Sigmoid colon (tissue), 7 donors: Measurements from ENCODE around the gene TRIM41. TPM values are rescaled to one million over a fixed set of nuclear protein-coding genes. Genes with fewer than 3 reads are reported as not detected.

Experiments used
- DNase-seq: peaks from one replicate; pipeline ENCODE4 v3.0.0-alpha.2; 2019
- H3K27ac ChIP-seq, 4 donors: fragments of 200-600 bp; sonication (generic); one replicate each; pipeline ENCODE4 v1.5.1; 2016 to 2019; ENCODE audit warnings: mild to moderate bottlenecking in 1 of 4
- H3K27me3 ChIP-seq, 3 donors: fragments of 200-600 bp; sonication (generic); one replicate each; pipeline ENCODE4 v1.5.1; 2019; ENCODE audit warnings: mild to moderate bottlenecking in 1 of 3
- H3K36me3 ChIP-seq, 4 donors: fragments of 200-600 bp; sonication (generic); one replicate each; pipeline ENCODE4 v1.5.1; 2016 to 2019
- H3K4me1 ChIP-seq, 4 donors: fragments of 200-600 bp; sonication (generic); one replicate each; pipeline ENCODE4 v1.5.1; 2017 to 2019
- H3K4me3 ChIP-seq, 4 donors: fragments of 200-600 bp; sonication (generic); one replicate each; pipeline ENCODE4 v1.5.1; 2017 to 2019; ENCODE audit warnings: mild to moderate bottlenecking in 2 of 4, moderate library complexity in 1 of 4
- H3K9me3 ChIP-seq, 4 donors: fragments of 200-600 bp in 3 of 4; sonication (generic) in 3 of 4; one replicate each; pipeline versions ENCODE4 v1.5.1 to v1.6.1; 2013 to 2019
- CTCF ChIP-seq, 4 experiments: fragments of 450-650 bp in 3 of 4; fragments of 200-600 bp in 1 of 4; IDR thresholded peaks; one replicate each; pipeline ENCODE4 v1.5.1; 2016 to 2019; ENCODE audit warnings: antibody characterized with exemption in 4 of 4, mild to moderate bottlenecking in 3 of 4, moderate library complexity in 2 of 4
- EP300 ChIP-seq, 4 donors: sonication (generic); formaldehyde crosslinking; IDR thresholded peaks; one replicate each; pipeline ENCODE4 v1.6.1; 2017; ENCODE audit warnings: antibody characterized with exemption in 4 of 4
- POLR2A ChIP-seq, 2 donors: fragments of 450-650 bp; IDR thresholded peaks; one replicate each; pipeline ENCODE4 v1.6.1; 2016; ENCODE audit warnings: antibody characterized with exemption in 2 of 2, mild to moderate bottlenecking in 2 of 2, moderate library complexity in 2 of 2
- POLR2AphosphoS5 ChIP-seq, 4 donors: sonication (generic); formaldehyde crosslinking; IDR thresholded peaks; one replicate each; pipeline ENCODE4 v1.6.1; 2017; ENCODE audit warnings: antibody characterized with exemption in 4 of 4
- WGBS, 2 donors: extraction: QIAGEN DNeasy Blood & Tissue Kit; methylation state at CpG; one replicate each; pipeline ENCODE4 v1.1.7; 2013; 5-methylcytosine and 5-hydroxymethylcytosine counted together
- intact Hi-C: fragments of 100-400 bp; cut with DNase I; formaldehyde crosslinking; loops from one replicate; pipeline ENCODE4 v1.15.1; 2023
- polyA plus RNA-seq, 3 donors: library from polyadenylated mRNA; stranded (reverse); fragments of 200-250 nt; gene quantifications; one replicate each; pipeline ENCODE4 v1.2.3, GENCODE V29; 2013
- total RNA-seq, 4 donors: library from RNA; depleted of rRNA; stranded (reverse); fragments of >200 nt; gene quantifications; one replicate each; pipeline ENCODE4 v1.1.0, GENCODE V29; 2016
- donor health status: healthy with polysubstance abuse.
- donor health status: Bipolar disorder and iron deficiency.
- donor health status: healthy.

Gene TRIM41
- total and polyA plus RNA-seq, 7 donors: 8.2 to 25.3 (median 14.1) TPM

DNA sequence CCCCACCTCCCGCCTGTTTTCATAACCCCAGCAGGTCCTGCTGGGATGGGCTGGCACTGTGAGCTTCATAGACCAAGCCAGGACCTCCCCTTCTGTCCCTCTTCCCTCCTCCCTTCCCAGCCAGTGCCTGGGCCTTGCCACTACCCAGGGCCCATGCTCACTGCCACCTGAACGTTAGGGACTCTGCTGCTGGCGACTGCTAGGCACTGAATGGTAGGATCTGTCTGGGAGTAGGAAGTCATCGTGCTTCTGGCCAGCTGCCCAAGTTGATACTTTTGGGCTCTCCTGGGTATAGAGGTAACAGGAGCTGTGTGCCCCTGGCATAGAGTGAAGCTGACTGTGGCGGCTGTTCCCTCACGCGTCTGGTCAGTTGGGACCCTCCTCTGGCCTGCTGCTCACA is 8.4 kb downstream of the TRIM41 start:
- H3K36me3 ChIP-seq: peaks cover 26 to 76% (median 32%) of the 10 kb centered on the region in 4 donors
- DNase-seq: no peak
- no peaks in the 10 kb centered on the region for H3K27me3 ChIP-seq
- 85 to 87% methylated on average over 7 of the region's 7 CpGs for WGBS, 2 donors
- intact Hi-C loops: no loop called here
- no peaks in the 10 kb centered on the region for H3K4me1 ChIP-seq
- no peak overlapping the region for H3K27ac ChIP-seq
- no peak for TF ChIP-seq POLR2AphosphoS5 (IDR thresholded peaks at IDR 0.05)
- TF ChIP-seq CTCF (IDR thresholded peaks at IDR 0.05): no peak
- TF ChIP-seq EP300 (IDR thresholded peaks at IDR 0.05): no peak
- TF ChIP-seq POLR2A (IDR thresholded peaks at IDR 0.05): no peak
- no peaks in the 10 kb centered on the region for H3K9me3 ChIP-seq
- H3K4me3 ChIP-seq: no peak overlapping the region

- Histone ChIP-seq H3K27ac (no peak overlapping the region), H3K4me3 (no peak overlapping the region), H3K36me3 (peaks cover 38 to 79% (median 43%) of the 10 kb centered on the region in 4 donors), H3K4me1 (no peaks in the 10 kb centered on the region), H3K9me3 (no peaks in the 10 kb centered on the region), H3K27me3 (no peaks in the 10 kb centered on the region)
- 88 to 92% methylated on average over 18 of the region's 18 CpGs for WGBS, 2 donors
- no peak for TF ChIP-seq EP300 (IDR thresholded peaks at IDR 0.05)
- TF ChIP-seq POLR2A (IDR thresholded peaks at IDR 0.05): no peak
- TF ChIP-seq CTCF (IDR thresholded peaks at IDR 0.05): no peak
- TF ChIP-seq POLR2AphosphoS5 (IDR thresholded peaks at IDR 0.05): no peak
- DNase-seq: no peak
- intact Hi-C loops: no loop called here
Measured at GRCh38 chr5:181232593-181232992, 9.5 kb downstream of the TRIM41 start.

DNA sequence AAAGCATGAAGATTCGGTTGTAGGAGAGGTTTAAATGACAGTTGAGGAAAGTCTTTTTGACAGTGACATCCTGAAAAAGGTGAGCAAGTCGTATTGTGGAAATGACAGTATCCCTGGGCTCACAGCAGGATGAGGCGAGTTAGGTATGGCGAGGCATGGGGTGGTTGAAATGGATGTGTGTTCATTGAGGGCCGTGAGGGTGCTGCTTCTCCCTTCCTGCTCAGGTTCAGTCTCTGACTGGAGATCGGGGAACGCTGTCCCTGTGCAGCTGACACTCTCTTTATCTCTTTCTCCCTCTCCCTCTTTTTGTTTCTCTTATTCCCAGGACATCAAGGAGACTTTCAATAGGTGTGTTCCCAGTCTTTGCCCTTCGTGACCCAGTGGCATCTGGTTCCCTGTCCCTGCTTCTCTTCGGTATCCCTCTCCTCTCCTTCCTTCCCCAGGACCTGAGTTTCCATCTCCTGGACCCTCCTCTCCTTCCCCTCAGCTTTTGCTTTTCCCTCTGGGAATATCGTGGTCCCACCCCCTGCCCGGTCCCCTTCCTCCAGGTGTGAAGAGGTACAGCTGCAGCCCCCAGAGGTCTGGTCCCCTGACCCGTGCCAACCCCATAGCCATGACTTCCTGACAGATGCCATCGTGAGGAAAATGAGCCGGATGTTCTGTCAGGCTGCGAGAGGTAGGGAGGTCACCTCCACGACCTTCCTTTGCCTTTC is 10.2 kb downstream of the TRIM41 start:
- WGBS, 2 donors: 83 to 86% methylated on average over 16 of the region's 16 CpGs
- no peak overlapping the region for H3K4me3 ChIP-seq
- no peaks in the 10 kb centered on the region for H3K27me3 ChIP-seq
- TF ChIP-seq POLR2A (IDR thresholded peaks at IDR 0.05): no peak
- no peak for TF ChIP-seq EP300 (IDR thresholded peaks at IDR 0.05)
- no peak for TF ChIP-seq CTCF (IDR thresholded peaks at IDR 0.05)
- no peak for TF ChIP-seq POLR2AphosphoS5 (IDR thresholded peaks at IDR 0.05)
- intact Hi-C loops: no loop called here
- no peak overlapping the region for H3K27ac ChIP-seq
- no peak for DNase-seq
- no peaks in the 10 kb centered on the region for H3K4me1 ChIP-seq
- H3K9me3 ChIP-seq: no peaks in the 10 kb centered on the region
- peaks cover 44 to 84% (median 50%) of the 10 kb centered on the region in 4 donors for H3K36me3 ChIP-seq

DNA sequence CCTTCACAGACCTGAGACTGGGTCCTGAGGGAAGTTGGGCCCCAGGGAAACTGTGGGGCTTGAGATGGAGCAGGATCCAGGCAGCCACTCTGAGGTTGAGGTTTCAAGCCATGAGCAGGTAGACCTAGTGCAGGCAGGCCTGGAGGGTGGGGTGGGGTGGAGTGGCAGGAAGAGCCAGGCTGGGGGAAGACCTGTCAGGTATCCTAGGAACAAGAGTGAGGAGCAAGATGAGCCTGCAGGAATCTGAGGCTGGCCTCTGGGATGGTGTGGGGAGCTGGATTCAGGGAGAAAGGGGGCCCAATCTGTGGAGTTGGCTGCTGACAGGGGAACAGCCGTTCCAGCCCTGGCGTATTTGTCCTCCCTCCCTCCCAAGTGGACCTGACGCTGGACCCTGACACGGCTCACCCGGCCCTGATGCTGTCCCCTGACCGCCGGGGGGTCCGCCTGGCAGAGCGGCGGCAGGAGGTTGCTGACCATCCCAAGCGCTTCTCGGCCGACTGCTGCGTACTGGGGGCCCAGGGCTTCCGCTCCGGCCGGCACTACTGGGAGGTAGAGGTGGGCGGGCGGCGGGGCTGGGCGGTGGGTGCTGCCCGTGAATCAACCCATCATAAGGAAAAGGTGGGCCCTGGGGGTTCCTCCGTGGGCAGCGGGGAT is 10.8 kb downstream of the TRIM41 start:
- 91 to 92% methylated on average over 24 of the region's 24 CpGs for WGBS, 2 donors
- no peak for DNase-seq
- TF ChIP-seq POLR2A (IDR thresholded peaks at IDR 0.05) (no peak), POLR2AphosphoS5 (IDR thresholded peaks at IDR 0.05) (no peak), CTCF (IDR thresholded peaks at IDR 0.05) (no peak), EP300 (IDR thresholded peaks at IDR 0.05) (no peak)
- intact Hi-C loops: no loop called here
- Histone ChIP-seq H3K4me3 (no peak overlapping the region), H3K36me3 (peaks cover 51 to 85% (median 57%) of the 10 kb centered on the region in 4 donors), H3K27me3 (no peaks in the 10 kb centered on the region), H3K27ac (no peak overlapping the region), H3K4me1 (no peaks in the 10 kb centered on the region), H3K9me3 (no peaks in the 10 kb centered on the region)
